Right lobe of liver (tissue), 6 donors: ENCODE results near the gene PRR36. TPM values are rescaled to one million over a fixed set of nuclear protein-coding genes. Genes with fewer than 3 reads are reported as not detected.

Experiments used
- ATAC-seq, 4 donors: fragments of 200-7000 bp; cut with Tn5 transposase; one replicate each; pipeline ENCODE4 v1.9.1; 2020; ENCODE audit warnings: mild to moderate bottlenecking in 4 of 4, moderate library complexity in 4 of 4
- DNase-seq, 3 donors: peaks; one replicate each; pipeline ENCODE4 v3.0.0-alpha.2; 2020
- H3K27ac ChIP-seq, 3 donors: fragments of 200-600 bp; one replicate each; pipeline ENCODE4 v1.8.0; 2022
- H3K27me3 ChIP-seq, 2 donors: fragments of 200-600 bp; one replicate each; pipeline ENCODE4 v1.8.0; 2022
- H3K36me3 ChIP-seq, 4 donors: fragments of 200-600 bp; sonication (generic) in 1 of 4; one replicate each; pipeline versions ENCODE4 v1.5.1 to v1.8.0; 2017 to 2022; ENCODE audit warnings: control low read depth in 1 of 4
- H3K4me1 ChIP-seq, 4 donors: fragments of 200-600 bp; sonication (generic) in 1 of 4; one replicate each; pipeline versions ENCODE4 v1.5.1 to v1.8.0; 2017 to 2022; ENCODE audit warnings: control low read depth in 1 of 4
- H3K4me3 ChIP-seq, 3 donors: fragments of 200-600 bp; one replicate each; pipeline ENCODE4 v1.8.0; 2022
- H3K9me3 ChIP-seq, 4 donors: fragments of 200-600 bp; sonication (generic) in 1 of 4; one replicate each; pipeline versions ENCODE4 v1.5.1 to v1.8.0; 2017 to 2022; ENCODE audit warnings: control low read depth in 1 of 4
- POLR2A ChIP-seq: fragments of 450-650 bp; IDR thresholded peaks from one replicate; pipeline ENCODE4 v1.6.1; 2017; ENCODE audit warnings: antibody characterized with exemption, mild to moderate bottlenecking
- WGBS: methylation state at CpG from one replicate; pipeline ENCODE4 v1.1.6; 2018; ENCODE audit warnings: low coverage, low lambda C conversion rate; ENCODE audit not compliant: insufficient coverage; ENCODE audit errors: missing lambda C conversion rate; 5-methylcytosine and 5-hydroxymethylcytosine counted together
- intact Hi-C, 2 donors: fragments of 100-400 bp; cut with DNase I; formaldehyde crosslinking; loops; one replicate each; pipeline versions ENCODE4 v1.11.2 to v1.14.1; 2022
- total RNA-seq, 6 experiments: library from RNA; depleted of rRNA in 2 of 6; stranded (reverse); fragments of >200 nt in 2 of 6; fragmentation: NEBNext Ultra II Directional in 3 of 6; extraction: Animal tissue kit (Norgen Biotek cat#: 25700) in 3 of 6; gene quantifications; one replicate each; pipeline versions ENCODE4 v1.1.0 to v1.2.4, GENCODE V29; 2016 to 2023
- TF ChIP-seq, protein P1 (sequence below), 4 donors: fragments of 200-600 bp in 3 of 4; fragments of 450-650 bp in 1 of 4; IDR thresholded peaks; one replicate each; pipeline versions ENCODE4 v1.5.1 to v1.8.0; 2016 to 2022; ENCODE audit warnings: antibody characterized with exemption in 4 of 4, mild to moderate bottlenecking in 2 of 4
- donor health status: DM: no; HTN: yes; CAD: no.
- donor health status: DM: no; HTN: no; CAD: no.
- donor health status: DM: no; HTN: no; CAD: no.
- donor health status: DM: no; HTN: yes; CAD: no.
- donor health status: DM: no; HTN: yes; CAD: no.

The PRR36 gene
- total RNA-seq, 6 experiments from 2014 or later = 0.07 to 0.37 (median 0.12) TPM; not detected in 2

GRCh38 chr19:7855426-7856108 lies 18.6 kb downstream of the PRR36 start:
- no peaks in the 10 kb centered on the region for H3K9me3 ChIP-seq
- ATAC-seq (no peak), DNase-seq (peak in 1 of 3 donors; percentile 41)
- H3K36me3 ChIP-seq = no peaks in the 10 kb centered on the region
- TF ChIP-seq POLR2A = no peak
- TF ChIP-seq, protein P1, sequence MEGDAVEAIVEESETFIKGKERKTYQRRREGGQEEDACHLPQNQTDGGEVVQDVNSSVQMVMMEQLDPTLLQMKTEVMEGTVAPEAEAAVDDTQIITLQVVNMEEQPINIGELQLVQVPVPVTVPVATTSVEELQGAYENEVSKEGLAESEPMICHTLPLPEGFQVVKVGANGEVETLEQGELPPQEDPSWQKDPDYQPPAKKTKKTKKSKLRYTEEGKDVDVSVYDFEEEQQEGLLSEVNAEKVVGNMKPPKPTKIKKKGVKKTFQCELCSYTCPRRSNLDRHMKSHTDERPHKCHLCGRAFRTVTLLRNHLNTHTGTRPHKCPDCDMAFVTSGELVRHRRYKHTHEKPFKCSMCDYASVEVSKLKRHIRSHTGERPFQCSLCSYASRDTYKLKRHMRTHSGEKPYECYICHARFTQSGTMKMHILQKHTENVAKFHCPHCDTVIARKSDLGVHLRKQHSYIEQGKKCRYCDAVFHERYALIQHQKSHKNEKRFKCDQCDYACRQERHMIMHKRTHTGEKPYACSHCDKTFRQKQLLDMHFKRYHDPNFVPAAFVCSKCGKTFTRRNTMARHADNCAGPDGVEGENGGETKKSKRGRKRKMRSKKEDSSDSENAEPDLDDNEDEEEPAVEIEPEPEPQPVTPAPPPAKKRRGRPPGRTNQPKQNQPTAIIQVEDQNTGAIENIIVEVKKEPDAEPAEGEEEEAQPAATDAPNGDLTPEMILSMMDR (IDR thresholded peaks at IDR 0.05) = no peak
- no peak overlapping the region for H3K27ac ChIP-seq
- intact Hi-C loops = loop anchor here in 1 of 2 donors (10.0 kb wide), 1 partner anchor 49 kb away; the partner anchor contains the start of gene MAP2K7
- H3K27me3 ChIP-seq = no peaks in the 10 kb centered on the region
- WGBS = 82% methylated on average over 7 of the region's 26 CpGs
- H3K4me3 ChIP-seq = no peak overlapping the region
- peaks cover 0 to 8% (median 3%) of the 10 kb centered on the region in 4 donors for H3K4me1 ChIP-seq

DNA sequence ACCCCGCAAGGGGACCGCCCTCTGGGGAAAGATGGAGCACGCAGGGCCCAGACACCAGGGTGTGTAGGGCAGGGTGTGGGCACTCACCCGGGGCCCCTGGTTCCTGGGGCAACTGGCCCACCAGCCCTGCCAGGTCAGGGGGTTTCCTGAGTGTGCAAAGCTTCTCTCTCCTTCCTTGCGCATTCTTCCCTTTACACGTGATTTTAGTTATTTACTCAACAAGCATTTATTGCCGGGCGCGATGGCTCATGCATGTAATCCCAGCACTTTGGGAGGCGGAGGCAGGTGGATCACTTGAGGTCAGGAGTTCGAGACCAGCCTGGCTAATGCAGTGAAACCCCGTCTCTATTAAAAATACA lies 20.4 kb downstream of the PRR36 start:
- no peak overlapping the region for H3K4me3 ChIP-seq
- DNase-seq (no peak), ATAC-seq (peak in 2 of 4 donors; percentile 18 to 31)
- intact Hi-C loops = loop anchor here in 1 of 2 donors (10.0 kb wide), 1 partner anchor 51 kb away; the partner anchor contains the start of gene MAP2K7
- 80% methylated on average over 6 of the region's 12 CpGs for WGBS
- TF ChIP-seq POLR2A = no peak
- TF ChIP-seq, protein P1 (IDR thresholded peaks at IDR 0.05) = no peak
- H3K27ac ChIP-seq = peak overlapping the region in 1 of 3 donors; percentile 43
- H3K9me3 ChIP-seq = no peaks in the 10 kb centered on the region
- no peaks in the 10 kb centered on the region for H3K27me3 ChIP-seq
- peaks cover 0 to 8% (median 3%) of the 10 kb centered on the region in 4 donors for H3K4me1 ChIP-seq
- H3K36me3 ChIP-seq = no peaks in the 10 kb centered on the region

DNA sequence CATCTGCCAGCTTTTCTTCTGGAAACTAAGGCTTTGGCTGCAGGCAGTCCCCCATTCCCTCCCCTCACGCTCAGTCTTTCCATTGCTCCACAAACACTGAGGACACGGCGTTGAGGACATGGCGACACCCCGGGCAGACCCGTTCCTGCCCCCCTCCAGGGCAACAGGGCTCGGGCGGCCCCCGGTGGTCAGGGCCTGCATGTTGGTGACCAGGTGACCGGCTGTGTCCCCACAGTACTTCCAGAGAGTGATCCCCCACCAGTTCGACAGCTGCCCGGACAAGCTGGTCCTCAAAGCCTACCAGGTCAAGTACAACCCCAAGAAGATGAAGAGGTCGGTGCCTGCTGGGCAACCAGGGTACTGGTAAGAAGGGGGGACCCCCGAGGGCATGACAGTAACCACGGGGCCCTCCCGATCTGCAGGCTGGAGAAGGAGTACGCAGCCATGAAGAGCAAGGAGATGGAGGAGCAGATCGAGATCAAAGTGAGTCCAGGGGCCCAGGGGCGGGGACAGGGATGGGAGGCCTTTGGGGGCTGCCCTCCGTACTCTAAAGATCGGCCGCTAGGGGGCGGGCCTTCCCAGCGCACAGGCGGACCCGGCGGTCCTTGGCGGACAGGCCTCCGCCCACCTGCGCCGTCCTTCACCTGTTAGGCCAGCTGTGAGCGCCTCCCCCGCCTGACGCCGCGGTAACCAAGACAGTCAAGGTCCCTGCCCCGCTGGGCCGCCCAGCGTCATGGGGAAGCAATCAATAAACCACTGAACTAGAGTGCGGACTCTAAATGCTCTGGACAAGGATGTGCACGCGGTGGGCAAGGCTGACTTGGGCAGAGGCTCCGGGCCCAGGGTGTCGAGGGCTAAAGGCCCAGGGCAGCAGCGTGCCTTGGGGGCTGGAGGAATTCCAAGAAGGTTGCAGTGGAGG lies 21.1 kb downstream of the PRR36 start:
- Histone ChIP-seq H3K36me3 (no peaks in the 10 kb centered on the region), H3K27ac (peak overlapping the region in 1 of 3 donors; percentile 43), H3K4me3 (no peak overlapping the region), H3K4me1 (peaks cover 0 to 8% (median 3%) of the 10 kb centered on the region in 4 donors), H3K27me3 (no peaks in the 10 kb centered on the region), H3K9me3 (no peaks in the 10 kb centered on the region)
- peak; percentile 96 to 99 (median 97) for ATAC-seq
- TF ChIP-seq, protein P1 (IDR thresholded peaks at IDR 0.05) = peak; percentile 87 to 96 (median 90)
- no peak for TF ChIP-seq POLR2A
- intact Hi-C loops = loop anchor here in 1 of 2 donors (10.0 kb wide), 1 partner anchor 52 kb away; the partner anchor contains the start of gene MAP2K7
- peak; percentile 93 to 97 (median 96) for DNase-seq
- 11% methylated on average over 27 of the region's 45 CpGs for WGBS

DNA sequence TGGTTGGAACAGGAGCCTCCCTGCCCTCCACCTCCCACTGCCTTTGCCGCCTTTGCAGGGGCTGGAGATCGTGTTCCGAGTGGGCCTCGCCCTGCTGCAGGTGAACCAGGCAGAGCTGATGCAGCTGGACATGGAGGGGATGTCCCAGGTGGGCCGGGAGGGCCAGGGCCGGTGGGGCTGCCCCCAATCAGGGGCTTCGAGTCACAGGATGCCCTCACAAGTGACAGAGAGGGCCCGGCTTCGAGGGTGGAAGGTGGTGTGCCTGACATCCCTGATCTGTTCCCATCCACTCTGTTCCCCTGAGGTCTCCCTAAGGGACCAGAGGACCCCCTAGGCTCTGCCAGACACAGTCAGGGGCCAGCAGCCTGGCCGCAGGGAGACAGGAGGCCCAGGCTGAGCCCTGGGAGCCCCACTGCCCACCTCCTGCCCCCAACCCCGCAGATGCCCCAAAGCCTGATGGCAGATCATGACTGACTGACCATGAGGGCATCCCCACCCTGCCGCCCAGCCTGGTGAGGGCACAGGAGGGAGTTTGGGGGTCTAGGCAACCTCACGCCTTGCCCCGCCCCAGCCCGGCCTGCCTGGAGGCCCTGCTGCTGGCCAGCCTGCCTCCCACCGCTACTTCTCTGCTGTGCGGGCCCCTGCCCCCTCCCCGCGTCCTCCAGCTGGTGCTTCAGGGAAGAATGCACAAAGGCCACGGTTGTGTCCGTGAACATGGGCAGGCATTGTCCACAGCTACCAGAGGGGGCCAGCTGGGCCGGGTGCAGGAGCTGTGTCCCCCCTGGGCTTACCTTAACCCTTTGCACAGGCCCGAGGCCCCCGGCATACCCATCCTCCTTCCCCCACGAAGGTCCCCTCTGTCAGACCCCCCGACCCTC lies 22.3 kb downstream of the PRR36 start:
- Histone ChIP-seq H3K27ac (no peak overlapping the region), H3K9me3 (no peaks in the 10 kb centered on the region), H3K36me3 (no peaks in the 10 kb centered on the region), H3K4me3 (no peak overlapping the region), H3K4me1 (peaks cover 0 to 8% (median 3%) of the 10 kb centered on the region in 4 donors), H3K27me3 (no peaks in the 10 kb centered on the region)
- intact Hi-C loops = loop anchor here in 1 of 2 donors (10.0 kb wide), 1 partner anchor 53 kb away; the partner anchor contains the start of gene MAP2K7
- DNase-seq (peak in 1 of 3 donors; percentile 60), ATAC-seq (no peak)
- WGBS = 100% methylated on average over 3 of the region's 26 CpGs
- TF ChIP-seq, protein P1 (IDR thresholded peaks at IDR 0.05) = no peak
- TF ChIP-seq POLR2A = no peak
